ENCODE data around the gene ABCD2.

- TF ChIP-seq CTCF (IDR thresholded peaks at IDR 0.05; ENCODE audit: insufficient read depth, low read depth, low read length) (no peak), EZH2 (IDR thresholded peaks at IDR 0.05; ENCODE audit: insufficient read depth, low read length) (no peak)
These were observed 13.1 kb upstream of the ABCD2 start for GRCh38 chr12:39632670-39633069.

Data from astrocyte (in vitro differentiated cells and primary cell).